Measurements from ENCODE around the gene RHOH. TPM values are rescaled to one million over a fixed set of nuclear protein-coding genes. Genes with fewer than 3 reads are reported as not detected.

The RHOH gene
- total RNA-seq, 4 donors from 2014 or later: 0.67 to 2.7 (median 1.4) TPM

DNA sequence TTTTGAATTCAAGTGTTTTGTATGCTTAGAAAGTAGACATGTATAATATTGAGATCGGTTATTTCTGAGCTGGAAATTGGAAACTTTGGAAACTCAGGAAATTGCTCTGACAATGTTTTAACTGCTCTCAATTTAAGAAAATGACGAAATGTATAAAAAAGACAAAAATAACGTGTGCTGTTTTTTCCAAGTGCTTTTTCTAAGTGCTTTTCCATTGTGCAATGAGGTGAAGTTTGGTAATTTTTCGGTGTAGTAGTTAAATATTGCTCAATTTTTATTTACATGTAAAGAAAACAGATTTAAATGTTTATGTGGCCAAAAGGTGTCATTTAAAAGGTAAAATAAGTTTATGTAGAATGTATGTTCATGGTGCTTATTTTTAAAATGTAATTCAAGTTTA lies 39.4 kb upstream of the RHOH start:
- no peaks in the 10 kb centered on the region for H3K36me3 ChIP-seq
- no peaks in the 10 kb centered on the region for H3K4me1 ChIP-seq
- intact Hi-C loops (cut with DNase I): loop anchor here (10.0 kb wide), 2 partner anchors 147 to 557 kb away; no protein-coding TSS in a partner anchor
- DNase-seq: no peak
- H3K4me3 ChIP-seq (replicated peaks in 1 of 3): no peak overlapping the region
- H3K9me3 ChIP-seq: no peaks in the 10 kb centered on the region
- WGBS, 2 donors: 84 to 86% methylated on average over 4 of the region's 4 CpGs
- H3K27ac ChIP-seq: no peak overlapping the region
- no peak for TF ChIP-seq POLR2A (IDR thresholded peaks at IDR 0.05)
- TF ChIP-seq, protein P1, sequence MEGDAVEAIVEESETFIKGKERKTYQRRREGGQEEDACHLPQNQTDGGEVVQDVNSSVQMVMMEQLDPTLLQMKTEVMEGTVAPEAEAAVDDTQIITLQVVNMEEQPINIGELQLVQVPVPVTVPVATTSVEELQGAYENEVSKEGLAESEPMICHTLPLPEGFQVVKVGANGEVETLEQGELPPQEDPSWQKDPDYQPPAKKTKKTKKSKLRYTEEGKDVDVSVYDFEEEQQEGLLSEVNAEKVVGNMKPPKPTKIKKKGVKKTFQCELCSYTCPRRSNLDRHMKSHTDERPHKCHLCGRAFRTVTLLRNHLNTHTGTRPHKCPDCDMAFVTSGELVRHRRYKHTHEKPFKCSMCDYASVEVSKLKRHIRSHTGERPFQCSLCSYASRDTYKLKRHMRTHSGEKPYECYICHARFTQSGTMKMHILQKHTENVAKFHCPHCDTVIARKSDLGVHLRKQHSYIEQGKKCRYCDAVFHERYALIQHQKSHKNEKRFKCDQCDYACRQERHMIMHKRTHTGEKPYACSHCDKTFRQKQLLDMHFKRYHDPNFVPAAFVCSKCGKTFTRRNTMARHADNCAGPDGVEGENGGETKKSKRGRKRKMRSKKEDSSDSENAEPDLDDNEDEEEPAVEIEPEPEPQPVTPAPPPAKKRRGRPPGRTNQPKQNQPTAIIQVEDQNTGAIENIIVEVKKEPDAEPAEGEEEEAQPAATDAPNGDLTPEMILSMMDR (IDR thresholded peaks at IDR 0.05): no peak
- no peaks in the 10 kb centered on the region for H3K27me3 ChIP-seq

DNA sequence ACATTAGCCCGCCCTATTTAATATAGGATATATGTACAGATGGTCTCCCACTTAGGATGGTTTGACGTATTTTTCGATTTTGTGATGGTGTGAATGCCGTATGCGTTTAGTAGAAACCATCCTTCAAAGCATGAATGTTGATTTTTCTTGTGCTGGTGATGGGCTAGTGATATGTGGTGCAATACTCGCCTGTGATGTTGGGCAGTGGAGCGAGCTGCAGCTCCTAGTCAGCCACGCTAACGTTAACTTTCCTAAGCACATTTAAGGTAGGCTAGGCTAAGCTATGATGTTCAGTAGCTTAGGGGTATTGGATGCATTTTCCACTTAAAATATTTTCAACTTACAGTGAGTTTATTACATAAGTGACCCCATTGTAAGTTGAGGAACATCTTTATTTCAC lies 36.6 kb upstream of the RHOH start:
- intact Hi-C loops (cut with DNase I): no loop called here
- DNase-seq: no peak
- H3K4me1 ChIP-seq: no peaks in the 10 kb centered on the region
- no peak overlapping the region for H3K4me3 ChIP-seq (replicated peaks in 1 of 3)
- no peaks in the 10 kb centered on the region for H3K9me3 ChIP-seq
- no peak for TF ChIP-seq POLR2A (IDR thresholded peaks at IDR 0.05)
- TF ChIP-seq, protein P1 (IDR thresholded peaks at IDR 0.05): no peak
- no peaks in the 10 kb centered on the region for H3K36me3 ChIP-seq
- H3K27ac ChIP-seq: no peak overlapping the region
- no peaks in the 10 kb centered on the region for H3K27me3 ChIP-seq
- 94 to 95% methylated on average over 9 of the region's 9 CpGs for WGBS, 2 donors

DNA sequence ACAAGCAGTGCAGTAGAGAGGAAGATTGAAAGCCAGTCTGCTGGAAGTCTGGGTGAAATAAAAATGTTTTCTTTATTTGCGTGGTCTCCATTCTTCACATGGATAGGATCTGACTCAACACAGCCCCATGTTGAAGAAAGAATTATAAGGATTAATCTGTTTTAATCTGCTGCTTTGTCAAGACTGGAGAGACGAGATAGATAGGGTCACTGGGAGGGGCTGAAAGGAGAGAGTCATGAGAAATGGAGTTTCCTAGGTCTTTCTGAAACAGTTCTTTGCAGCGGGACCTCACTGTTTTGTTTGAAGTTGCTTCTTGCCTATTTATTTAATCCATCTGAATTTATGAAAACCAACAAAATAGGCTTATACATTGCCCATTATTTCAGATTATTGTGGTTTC lies 32.4 kb upstream of the RHOH start:
- no peak overlapping the region for H3K4me3 ChIP-seq (replicated peaks in 1 of 3)
- 76 to 90% methylated on average over 3 of the region's 3 CpGs for WGBS, 2 donors
- no peaks in the 10 kb centered on the region for H3K27me3 ChIP-seq
- DNase-seq: no peak
- H3K27ac ChIP-seq: no peak overlapping the region
- intact Hi-C loops (cut with DNase I): no loop called here
- no peaks in the 10 kb centered on the region for H3K9me3 ChIP-seq
- TF ChIP-seq, protein P1 (IDR thresholded peaks at IDR 0.05): no peak
- TF ChIP-seq POLR2A (IDR thresholded peaks at IDR 0.05): no peak
- H3K36me3 ChIP-seq: no peaks in the 10 kb centered on the region
- no peaks in the 10 kb centered on the region for H3K4me1 ChIP-seq

DNA sequence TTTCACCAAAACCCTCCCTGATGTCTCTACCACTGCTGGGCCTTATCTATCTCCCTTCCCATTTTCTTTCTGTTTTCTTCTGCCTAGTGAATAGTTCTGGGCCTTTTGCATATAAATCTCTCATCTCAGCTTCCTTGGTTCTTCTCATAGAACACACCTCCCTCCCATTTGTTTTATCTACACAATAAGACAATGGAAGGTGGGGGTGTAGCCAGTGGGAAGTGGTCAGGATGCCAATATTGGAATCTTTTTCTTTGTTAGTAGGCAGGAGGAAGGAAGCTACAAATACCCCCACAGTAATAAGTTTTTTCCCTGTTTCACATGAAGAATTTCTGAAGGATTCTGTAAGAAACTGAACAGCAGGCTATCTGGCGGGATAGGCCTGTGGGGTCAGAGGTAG lies 30.9 kb upstream of the RHOH start:
- no peaks in the 10 kb centered on the region for H3K27me3 ChIP-seq
- H3K4me3 ChIP-seq (replicated peaks in 1 of 3): no peak overlapping the region
- no peaks in the 10 kb centered on the region for H3K36me3 ChIP-seq
- H3K9me3 ChIP-seq: no peaks in the 10 kb centered on the region
- WGBS, 2 donors: 98 to 100% methylated on average over 1 of the region's 1 CpG
- no peak overlapping the region for H3K27ac ChIP-seq
- DNase-seq: no peak
- TF ChIP-seq POLR2A (IDR thresholded peaks at IDR 0.05): no peak
- TF ChIP-seq, protein P1 (IDR thresholded peaks at IDR 0.05): no peak
- intact Hi-C loops (cut with DNase I): no loop called here
- H3K4me1 ChIP-seq: no peaks in the 10 kb centered on the region

DNA sequence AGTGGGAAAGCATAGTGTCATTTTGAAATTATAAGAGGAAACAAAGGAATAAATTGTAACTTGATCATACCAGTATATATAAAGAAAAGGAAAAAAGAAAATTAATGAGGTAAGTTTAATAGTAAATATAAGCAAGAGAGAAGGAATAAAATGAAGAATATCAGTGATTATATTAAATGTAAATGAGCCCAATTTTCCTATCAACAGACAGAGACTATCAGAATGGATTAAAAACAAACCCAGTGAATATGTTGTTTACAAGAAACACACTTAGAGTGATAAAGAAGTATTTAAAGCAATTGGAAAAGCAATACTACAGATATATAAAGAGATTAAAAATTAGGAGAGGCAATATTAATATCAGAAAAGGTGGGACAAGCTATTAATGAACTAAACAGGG lies 28.8 kb upstream of the RHOH start:
- DNase-seq: no peak
- H3K4me1 ChIP-seq: no peaks in the 10 kb centered on the region
- no peak overlapping the region for H3K4me3 ChIP-seq (replicated peaks in 1 of 3)
- intact Hi-C loops (cut with DNase I): no loop called here
- TF ChIP-seq, protein P1 (IDR thresholded peaks at IDR 0.05): no peak
- no peak for TF ChIP-seq POLR2A (IDR thresholded peaks at IDR 0.05)
- no peak overlapping the region for H3K27ac ChIP-seq
- H3K27me3 ChIP-seq: no peaks in the 10 kb centered on the region
- no peaks in the 10 kb centered on the region for H3K36me3 ChIP-seq
- no peaks in the 10 kb centered on the region for H3K9me3 ChIP-seq
